Measurements from ENCODE around the gene RND2.
A peak's percentile ranks its signal among the peaks of the same experiment; 100 is the strongest.
"Not testable (repeated sequence)": the region's sequence is repeated elsewhere in the genome, so short reads cannot be mapped to it uniquely, and the experiment has no call there.

The RND2 gene

DNA sequence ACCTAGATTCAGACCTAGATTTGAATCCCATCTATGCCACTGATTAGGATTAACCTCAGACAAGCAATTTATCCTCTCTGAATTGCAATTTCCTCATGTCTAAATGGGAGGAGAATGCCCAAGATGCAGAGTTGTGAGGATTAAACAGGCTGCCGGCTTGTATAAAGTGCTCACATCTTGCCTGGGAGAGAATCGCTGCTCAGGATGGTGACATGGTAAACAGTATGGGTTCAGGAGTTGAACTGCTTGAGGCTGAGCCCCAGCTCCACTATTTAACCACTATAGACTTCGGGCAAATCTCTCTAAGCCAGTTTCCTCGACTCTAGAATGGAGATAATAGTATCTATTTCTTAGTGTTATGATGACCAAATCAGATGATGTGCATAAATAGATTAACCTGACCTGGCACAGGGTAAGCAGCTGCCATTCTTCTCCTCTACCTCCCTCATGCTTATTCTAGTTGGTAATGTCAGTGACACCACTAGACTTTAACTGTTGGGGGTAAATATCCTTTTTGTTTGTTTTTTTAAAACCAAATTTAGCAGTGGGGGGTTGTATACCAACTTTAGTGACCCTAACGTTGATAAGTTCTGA is 27.5 kb upstream of the RND2 start:
- H3K4me3 ChIP-seq (ENCODE audit: low read depth, low read length): peak overlapping the region; percentile 35
- no peak for DNase-seq (ENCODE audit: low read depth)
- TF ChIP-seq, protein P1, sequence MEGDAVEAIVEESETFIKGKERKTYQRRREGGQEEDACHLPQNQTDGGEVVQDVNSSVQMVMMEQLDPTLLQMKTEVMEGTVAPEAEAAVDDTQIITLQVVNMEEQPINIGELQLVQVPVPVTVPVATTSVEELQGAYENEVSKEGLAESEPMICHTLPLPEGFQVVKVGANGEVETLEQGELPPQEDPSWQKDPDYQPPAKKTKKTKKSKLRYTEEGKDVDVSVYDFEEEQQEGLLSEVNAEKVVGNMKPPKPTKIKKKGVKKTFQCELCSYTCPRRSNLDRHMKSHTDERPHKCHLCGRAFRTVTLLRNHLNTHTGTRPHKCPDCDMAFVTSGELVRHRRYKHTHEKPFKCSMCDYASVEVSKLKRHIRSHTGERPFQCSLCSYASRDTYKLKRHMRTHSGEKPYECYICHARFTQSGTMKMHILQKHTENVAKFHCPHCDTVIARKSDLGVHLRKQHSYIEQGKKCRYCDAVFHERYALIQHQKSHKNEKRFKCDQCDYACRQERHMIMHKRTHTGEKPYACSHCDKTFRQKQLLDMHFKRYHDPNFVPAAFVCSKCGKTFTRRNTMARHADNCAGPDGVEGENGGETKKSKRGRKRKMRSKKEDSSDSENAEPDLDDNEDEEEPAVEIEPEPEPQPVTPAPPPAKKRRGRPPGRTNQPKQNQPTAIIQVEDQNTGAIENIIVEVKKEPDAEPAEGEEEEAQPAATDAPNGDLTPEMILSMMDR (IDR thresholded peaks at IDR 0.05; ENCODE audit: low read depth, low read length, missing control alignments): no peak

DNA sequence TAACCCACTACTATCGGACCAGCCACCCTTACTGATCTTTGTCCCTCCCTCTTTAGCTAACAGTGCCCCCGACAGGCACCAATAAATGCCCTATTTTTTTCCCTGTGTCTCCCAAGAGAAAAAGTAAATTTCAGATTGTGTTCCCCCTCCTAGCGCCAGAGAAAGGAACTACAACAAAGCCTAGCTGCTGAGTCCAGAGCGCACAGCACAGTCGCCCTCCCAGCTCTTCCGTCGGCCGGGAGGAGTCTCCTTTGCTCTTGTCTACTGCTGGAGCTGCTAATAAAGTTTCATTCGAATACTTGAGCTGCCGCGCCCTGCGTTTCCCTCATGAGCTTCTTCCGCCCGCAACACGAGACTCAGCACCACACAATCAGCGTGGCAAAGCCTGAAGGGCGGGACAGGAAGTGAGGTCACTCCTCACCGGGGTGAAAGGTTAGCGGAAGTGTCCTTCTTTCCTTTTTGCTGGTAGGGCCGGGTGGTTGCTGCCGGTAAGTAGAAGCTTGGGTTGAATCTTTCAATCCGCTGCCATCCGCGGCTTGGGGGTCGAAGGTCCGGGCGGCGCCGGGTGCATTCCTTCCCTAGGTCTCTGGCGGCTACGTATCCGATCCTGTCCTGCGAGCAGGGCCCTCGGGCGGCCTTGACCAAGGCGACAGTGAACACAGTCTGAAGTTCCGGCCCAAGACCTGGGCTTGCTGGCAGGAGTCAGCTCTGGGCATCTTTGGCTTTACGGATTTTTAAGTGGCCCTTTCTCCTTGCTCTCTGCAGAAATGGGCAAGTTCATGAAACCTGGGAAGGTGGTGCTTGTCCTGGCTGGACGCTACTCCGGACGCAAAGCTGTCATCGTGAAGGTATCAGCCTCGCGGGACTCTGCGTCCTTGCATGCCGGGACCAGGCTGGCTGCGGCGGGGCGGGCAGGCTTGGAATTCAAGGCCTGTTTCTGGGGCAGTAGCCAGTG is 26.8 kb upstream of the RND2 start, which contains the start of gene RPL27:
TSS of gene RPL27 (plus strand) at position 436 of the 955 bp plus-strand sequence. CDS start at position 768, 332 bp downstream.
- TF ChIP-seq, protein P1 (IDR thresholded peaks at IDR 0.05; ENCODE audit: low read depth, low read length, missing control alignments): peak; percentile 80
- H3K4me3 ChIP-seq (ENCODE audit: low read depth, low read length): peak within 1 kb of the TSS; percentile 80
- peak; percentile 100 for DNase-seq (ENCODE audit: low read depth)

DNA sequence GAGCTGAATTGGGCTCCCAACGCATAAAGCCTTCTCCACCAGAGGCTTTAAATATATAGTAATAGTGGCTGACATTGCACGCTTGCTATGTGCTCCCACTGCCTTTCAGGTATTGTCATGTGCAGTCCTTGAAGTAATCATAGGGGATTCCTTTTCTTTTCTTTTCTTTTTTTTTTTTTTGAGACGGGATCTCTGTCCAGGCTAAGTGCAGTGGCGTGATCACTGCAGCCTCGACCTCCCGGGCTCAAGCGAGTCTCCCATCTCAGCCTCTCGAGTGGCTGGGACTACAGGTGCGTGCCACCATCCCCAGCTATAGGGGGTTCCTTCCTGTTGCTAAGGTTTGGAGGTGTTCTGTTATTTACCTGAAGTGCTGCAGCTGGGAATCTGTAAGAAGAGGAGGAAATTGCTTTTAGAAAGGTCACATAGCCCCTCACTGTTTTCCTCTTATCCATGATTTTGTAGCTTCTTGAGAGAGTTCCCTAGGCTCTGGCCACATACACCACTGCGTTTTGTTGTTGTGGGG is 26.0 kb upstream of the RND2 start:
- no peak for DNase-seq (ENCODE audit: low read depth)
- TF ChIP-seq, protein P1 (IDR thresholded peaks at IDR 0.05; ENCODE audit: low read depth, low read length, missing control alignments): no peak
- peak overlapping the region; percentile 80 for H3K4me3 ChIP-seq (ENCODE audit: low read depth, low read length)

DNA sequence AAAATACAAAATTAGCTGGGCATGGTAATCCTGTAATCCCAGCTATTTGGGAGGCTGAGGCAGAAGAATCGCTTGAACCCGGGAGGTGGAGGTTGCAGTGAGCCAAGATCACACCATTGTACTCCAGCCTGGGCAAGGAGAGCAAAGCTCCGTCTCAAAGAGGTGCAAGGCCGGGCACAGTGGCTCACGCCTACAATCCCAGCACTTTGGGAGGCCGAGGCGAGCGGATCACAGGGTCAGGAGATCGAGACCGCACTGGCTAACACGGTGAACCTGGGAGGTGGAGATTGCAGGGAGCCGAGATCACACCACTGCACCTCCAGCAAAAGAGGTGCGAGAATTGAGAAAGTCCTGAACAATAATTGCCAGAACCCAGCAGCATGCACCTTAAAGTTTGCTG is 24.1 kb upstream of the RND2 start:
- H3K4me3 ChIP-seq (ENCODE audit: low read depth, low read length): not testable (repeated sequence)

DNA sequence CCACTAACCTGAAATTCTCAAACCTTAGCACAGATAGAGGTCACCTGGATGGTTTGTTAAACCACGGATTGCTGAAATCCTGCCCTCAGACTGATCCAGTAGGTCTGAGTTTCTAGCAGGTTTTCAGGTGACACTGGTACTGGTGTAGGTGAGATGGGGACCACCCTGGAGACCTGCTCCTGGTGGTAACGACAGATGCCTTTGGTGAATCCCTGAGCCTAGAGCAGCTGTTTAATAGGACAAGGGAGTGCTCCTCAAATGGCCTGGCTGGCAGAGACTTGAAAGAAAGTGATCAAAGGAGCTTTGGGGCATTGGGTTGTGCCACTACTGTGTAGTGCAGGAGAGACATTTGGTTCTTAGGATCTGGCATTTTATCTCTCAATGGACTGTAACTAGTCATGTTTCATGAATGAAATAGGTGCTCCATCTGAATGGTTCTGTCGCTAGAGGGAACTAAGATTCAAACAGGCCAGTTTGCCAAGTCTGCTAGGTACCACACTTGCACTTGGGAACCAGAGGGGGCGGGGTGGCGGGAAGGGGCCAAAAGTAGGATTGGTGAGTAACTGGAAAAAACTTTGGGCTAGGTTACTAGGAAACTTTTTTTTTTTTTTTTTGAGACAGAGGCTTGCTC is 21.4 kb upstream of the RND2 start:
- H3K4me3 ChIP-seq (ENCODE audit: low read depth, low read length): no peak overlapping the region
- TF ChIP-seq, protein P1 (IDR thresholded peaks at IDR 0.05; ENCODE audit: low read depth, low read length, missing control alignments): no peak
- DNase-seq (ENCODE audit: low read depth): no peak

More for the DNA sequence above, 24.1 kb upstream of the RND2 start:
- not testable (repeated sequence) for DNase-seq (ENCODE audit: low read depth)

DNA sequence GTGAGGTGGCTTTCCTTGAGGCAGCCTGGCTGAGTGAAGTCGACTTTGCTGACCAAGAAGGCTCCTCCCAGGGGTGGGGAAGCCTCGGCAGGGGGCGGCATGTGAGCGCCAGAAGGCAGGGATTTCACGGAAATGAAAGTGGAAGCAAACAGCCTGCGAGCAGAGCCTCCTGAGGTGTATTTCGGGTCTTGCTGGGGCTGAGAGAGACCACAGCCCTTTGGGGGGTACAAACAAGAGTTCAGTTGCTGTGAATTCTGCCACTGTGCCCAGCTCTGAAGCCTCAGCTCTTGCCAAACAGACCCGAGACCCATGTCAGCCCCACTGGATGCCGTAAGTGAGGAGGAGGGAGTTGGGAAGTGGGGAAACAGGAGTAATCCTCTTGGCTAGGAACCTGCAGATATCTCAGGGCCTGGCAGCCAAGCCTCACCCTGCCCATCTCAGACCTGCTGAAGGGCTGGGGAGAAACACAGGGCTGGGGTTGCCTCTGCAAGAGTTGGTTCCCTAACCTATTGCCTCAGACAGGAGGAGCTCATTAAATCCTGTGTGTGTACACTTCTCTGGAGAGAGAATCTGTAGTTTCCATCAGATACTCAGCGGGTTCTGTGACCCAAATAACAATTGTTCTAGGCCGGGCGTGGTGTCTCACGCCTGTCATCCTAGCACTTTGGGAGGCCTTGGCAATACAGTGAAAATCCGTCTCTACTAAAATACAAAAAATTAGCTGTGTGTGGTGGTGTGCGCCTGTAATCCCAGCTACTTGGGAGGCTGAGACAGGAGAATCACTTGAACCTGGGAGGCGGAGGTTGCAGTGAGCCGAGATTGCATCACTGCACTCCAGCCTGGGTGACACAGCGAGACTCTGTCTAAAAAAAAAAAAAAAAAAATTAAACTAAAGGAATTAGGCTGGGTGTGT is 18.1 kb upstream of the RND2 start, which contains the start of gene IFI35:
TSS of gene IFI35 (plus strand) at position 146 of the 913 bp plus-strand sequence. CDS start at position 310, 164 bp downstream.
- peak; percentile 83 for DNase-seq (ENCODE audit: low read depth)
- peak within 1 kb of the TSS; percentile 79 for H3K4me3 ChIP-seq (ENCODE audit: low read depth, low read length)
- TF ChIP-seq, protein P1 (IDR thresholded peaks at IDR 0.05; ENCODE audit: low read depth, low read length, missing control alignments): peak; percentile 41
